Lower leg skin (tissue), 3 donors: ENCODE measurements around the gene CYP11A1.

Experiments
- POLR2A ChIP-seq, 2 donors: fragments of 450-650 bp; IDR thresholded peaks; one replicate each; pipeline ENCODE4 v1.6.1; 2016 to 2017; ENCODE audit warnings: antibody characterized with exemption in 2 of 2, mild to moderate bottlenecking in 1 of 2, moderate library complexity in 1 of 2
- TF ChIP-seq, protein P1 (sequence below), 3 donors: fragments of 450-650 bp; IDR thresholded peaks; one replicate each; pipeline ENCODE4 v1.5.1; 2016; ENCODE audit warnings: antibody characterized with exemption in 3 of 3, mild to moderate bottlenecking in 3 of 3, moderate library complexity in 2 of 3

DNA sequence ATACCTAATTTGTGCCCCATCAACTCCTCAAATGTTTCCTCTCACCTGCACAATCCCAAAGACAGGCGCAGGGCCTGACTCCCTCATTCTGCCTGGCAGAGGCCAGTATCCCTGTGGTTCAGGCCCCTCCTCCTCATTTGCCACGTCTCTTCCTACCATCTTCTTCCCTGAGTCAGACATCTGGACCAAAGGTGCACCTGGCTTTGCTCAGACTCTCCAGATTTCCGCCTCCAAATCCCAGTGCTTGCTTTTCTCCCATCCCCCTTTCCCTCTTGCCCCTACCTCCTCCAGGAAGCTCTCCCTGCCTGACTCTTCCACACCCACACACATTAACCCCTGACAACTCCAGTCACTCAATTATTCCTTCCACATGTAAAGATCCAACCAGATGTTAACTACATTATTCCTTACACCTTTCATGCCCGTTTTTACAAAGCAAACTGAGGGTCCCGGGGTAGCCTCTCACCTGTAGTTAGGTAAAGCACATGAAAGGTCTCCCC, 46.7 kb upstream of the CYP11A1 start:
- TF ChIP-seq POLR2A (IDR thresholded peaks at IDR 0.05), result no peak
- TF ChIP-seq, protein P1, sequence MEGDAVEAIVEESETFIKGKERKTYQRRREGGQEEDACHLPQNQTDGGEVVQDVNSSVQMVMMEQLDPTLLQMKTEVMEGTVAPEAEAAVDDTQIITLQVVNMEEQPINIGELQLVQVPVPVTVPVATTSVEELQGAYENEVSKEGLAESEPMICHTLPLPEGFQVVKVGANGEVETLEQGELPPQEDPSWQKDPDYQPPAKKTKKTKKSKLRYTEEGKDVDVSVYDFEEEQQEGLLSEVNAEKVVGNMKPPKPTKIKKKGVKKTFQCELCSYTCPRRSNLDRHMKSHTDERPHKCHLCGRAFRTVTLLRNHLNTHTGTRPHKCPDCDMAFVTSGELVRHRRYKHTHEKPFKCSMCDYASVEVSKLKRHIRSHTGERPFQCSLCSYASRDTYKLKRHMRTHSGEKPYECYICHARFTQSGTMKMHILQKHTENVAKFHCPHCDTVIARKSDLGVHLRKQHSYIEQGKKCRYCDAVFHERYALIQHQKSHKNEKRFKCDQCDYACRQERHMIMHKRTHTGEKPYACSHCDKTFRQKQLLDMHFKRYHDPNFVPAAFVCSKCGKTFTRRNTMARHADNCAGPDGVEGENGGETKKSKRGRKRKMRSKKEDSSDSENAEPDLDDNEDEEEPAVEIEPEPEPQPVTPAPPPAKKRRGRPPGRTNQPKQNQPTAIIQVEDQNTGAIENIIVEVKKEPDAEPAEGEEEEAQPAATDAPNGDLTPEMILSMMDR (IDR thresholded peaks at IDR 0.05), result no peak
